ENCODE data around the gene SCGB1A1. TPM values are rescaled to one million over a fixed set of nuclear protein-coding genes. Genes with fewer than 3 reads are reported as not detected.
A peak's percentile ranks its signal among the peaks of the same experiment; 100 is the strongest.
"Not testable (repeated sequence)": the region's sequence is repeated elsewhere in the genome, so short reads cannot be mapped to it uniquely, and the experiment has no call there.

The SCGB1A1 gene
- total and polyA plus RNA-seq, 9 donors: 1.8 to 11.6 TPM; not detected in 7

DNA sequence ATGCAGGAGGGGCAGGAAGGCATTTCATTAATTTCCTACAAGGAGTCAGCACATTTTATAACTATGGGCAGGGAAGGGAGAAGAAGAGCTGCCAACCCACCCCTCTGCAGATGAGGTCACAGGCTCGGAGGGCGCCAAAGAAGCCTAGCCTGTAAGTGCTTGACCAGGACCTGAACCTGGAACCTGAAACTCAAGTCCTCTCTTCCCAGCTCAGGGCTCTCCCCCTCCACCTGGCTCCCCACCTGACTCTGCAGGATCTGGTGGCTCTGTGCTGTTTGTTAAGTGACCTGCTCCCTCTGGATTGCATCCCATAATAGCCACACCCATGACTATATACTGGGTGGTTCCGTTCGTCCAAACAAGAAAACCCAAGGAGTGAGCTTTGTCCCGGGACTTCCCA, 27.3 kb downstream of the SCGB1A1 start:
- Histone ChIP-seq H3K9me3 (no peaks in the 10 kb centered on the region), H3K27me3 (no peaks in the 10 kb centered on the region), H3K4me1 (ENCODE audit: insufficient read depth) (peaks cover 19% of the 10 kb centered on the region), H3K36me3 (no peaks in the 10 kb centered on the region), H3K4me3 (no peak overlapping the region), H3K27ac (peak overlapping the region in 1 of 2 donors; percentile 88)
- DNase-seq: peak; percentile 31 to 58 (median 45)
- WGBS, 3 donors: 78 to 84% (median 80%) methylated on average over 5 of the region's 5 CpGs
- TF ChIP-seq EP300 (IDR thresholded peaks at IDR 0.05) (no peak), POLR2A (IDR thresholded peaks at IDR 0.05) (no peak)
- TF ChIP-seq, protein P1, sequence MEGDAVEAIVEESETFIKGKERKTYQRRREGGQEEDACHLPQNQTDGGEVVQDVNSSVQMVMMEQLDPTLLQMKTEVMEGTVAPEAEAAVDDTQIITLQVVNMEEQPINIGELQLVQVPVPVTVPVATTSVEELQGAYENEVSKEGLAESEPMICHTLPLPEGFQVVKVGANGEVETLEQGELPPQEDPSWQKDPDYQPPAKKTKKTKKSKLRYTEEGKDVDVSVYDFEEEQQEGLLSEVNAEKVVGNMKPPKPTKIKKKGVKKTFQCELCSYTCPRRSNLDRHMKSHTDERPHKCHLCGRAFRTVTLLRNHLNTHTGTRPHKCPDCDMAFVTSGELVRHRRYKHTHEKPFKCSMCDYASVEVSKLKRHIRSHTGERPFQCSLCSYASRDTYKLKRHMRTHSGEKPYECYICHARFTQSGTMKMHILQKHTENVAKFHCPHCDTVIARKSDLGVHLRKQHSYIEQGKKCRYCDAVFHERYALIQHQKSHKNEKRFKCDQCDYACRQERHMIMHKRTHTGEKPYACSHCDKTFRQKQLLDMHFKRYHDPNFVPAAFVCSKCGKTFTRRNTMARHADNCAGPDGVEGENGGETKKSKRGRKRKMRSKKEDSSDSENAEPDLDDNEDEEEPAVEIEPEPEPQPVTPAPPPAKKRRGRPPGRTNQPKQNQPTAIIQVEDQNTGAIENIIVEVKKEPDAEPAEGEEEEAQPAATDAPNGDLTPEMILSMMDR (IDR thresholded peaks at IDR 0.05): no peak
- intact Hi-C loops (cut with DNase I): no loop called here

DNA sequence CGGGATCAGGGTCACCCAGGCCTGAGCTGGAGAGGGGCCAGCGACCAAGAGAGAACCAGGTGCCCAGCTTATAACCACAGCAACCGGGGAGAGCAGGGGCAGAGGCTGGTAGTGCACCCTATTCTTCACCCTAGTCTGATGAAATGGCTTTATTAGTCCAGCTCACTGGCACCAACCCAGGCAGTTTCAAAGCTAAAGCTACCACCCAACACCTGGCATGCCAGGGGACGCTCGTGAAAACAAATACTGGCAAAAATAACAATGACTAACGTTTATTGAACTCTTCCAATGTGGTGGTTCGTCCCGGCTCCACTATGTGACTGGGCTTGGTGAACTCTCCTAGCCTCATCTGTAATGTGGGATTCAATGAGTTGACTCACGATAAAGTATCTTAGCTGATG, 30.6 kb downstream of the SCGB1A1 start:
- Histone ChIP-seq H3K27ac (no peak overlapping the region), H3K9me3 (no peaks in the 10 kb centered on the region), H3K36me3 (no peaks in the 10 kb centered on the region), H3K4me3 (no peak overlapping the region), H3K27me3 (no peaks in the 10 kb centered on the region), H3K4me1 (ENCODE audit: insufficient read depth) (peaks cover 13% of the 10 kb centered on the region)
- TF ChIP-seq, protein P1 (IDR thresholded peaks at IDR 0.05): no peak
- TF ChIP-seq EP300 (IDR thresholded peaks at IDR 0.05) (no peak), POLR2A (IDR thresholded peaks at IDR 0.05) (no peak)
- intact Hi-C loops (cut with DNase I): no loop called here
- no peak for DNase-seq
- WGBS, 3 donors: 81 to 86% (median 85%) methylated on average over 9 of the region's 9 CpGs

DNA sequence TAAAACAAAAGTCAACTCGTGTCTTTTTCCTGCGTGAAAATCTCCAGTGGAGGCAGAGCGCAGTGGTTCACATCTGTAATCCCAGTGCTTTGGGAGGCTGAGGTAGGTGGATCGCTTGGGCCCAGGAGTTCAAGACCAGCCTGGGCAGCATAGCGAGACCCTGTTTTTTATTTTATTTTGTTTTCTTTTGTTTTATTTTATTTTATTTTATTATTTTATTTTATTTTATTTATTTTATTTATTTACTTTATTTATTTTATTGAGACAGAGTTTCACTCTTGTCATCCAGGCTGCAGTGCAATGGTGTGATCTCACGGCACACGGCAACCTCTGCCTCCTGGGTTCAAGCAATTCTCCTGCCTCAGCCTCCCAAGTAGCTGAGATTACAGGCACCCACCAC, 31.1 kb downstream of the SCGB1A1 start:
- H3K9me3 ChIP-seq; H3K4me3 ChIP-seq; H3K36me3 ChIP-seq; H3K27ac ChIP-seq; H3K27me3 ChIP-seq; DNase-seq; H3K4me1 ChIP-seq (ENCODE audit: insufficient read depth); intact Hi-C loops (cut with DNase I): not testable (repeated sequence)
- 86 to 88% (median 87%) methylated on average over 7 of the region's 7 CpGs for WGBS, 3 donors

DNA sequence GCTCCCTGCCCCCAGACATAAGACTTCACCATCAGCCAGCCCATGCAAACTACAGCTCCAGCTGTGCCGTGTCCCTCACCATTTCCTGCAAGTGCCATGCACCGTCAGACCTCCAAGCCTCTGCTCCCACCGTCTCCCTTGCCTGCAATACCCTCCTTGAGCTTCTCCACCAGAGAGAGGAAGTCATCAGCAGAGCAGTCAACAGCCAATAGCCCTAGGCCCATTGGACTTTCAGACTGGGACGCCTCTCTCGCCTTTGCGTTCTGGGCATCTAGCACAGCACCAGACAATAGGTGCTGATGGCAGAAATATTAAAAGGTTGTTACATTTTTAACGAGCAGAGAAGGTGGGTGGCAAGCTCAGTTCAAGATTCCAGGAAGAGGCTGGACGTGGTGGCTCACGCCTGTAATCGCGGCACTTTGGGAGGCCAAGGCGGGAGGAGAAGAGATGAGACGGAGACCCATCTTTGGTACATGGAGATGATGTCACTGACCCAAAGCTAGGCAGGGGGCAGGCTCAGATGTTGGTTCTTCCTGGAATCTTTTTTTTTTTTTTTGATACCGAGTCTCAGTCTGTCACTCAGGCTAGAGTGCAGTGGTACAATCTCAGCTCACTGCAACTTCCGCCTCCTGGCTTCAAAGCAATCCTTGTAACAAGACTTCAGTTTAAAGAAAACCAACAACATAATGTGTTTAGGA, 31.9 kb downstream of the SCGB1A1 start:
- intact Hi-C loops (cut with DNase I): no loop called here
- no peak for TF ChIP-seq EP300 (IDR thresholded peaks at IDR 0.05)
- TF ChIP-seq, protein P1 (IDR thresholded peaks at IDR 0.05): no peak
- WGBS, 3 donors: 90 to 94% (median 94%) methylated on average over 15 of the region's 15 CpGs
- Histone ChIP-seq H3K27ac (no peak overlapping the region), H3K36me3 (no peaks in the 10 kb centered on the region), H3K9me3 (no peaks in the 10 kb centered on the region), H3K4me3 (no peak overlapping the region), H3K27me3 (no peaks in the 10 kb centered on the region), H3K4me1 (ENCODE audit: insufficient read depth) (peaks cover 5% of the 10 kb centered on the region)
- DNase-seq: no peak

DNA sequence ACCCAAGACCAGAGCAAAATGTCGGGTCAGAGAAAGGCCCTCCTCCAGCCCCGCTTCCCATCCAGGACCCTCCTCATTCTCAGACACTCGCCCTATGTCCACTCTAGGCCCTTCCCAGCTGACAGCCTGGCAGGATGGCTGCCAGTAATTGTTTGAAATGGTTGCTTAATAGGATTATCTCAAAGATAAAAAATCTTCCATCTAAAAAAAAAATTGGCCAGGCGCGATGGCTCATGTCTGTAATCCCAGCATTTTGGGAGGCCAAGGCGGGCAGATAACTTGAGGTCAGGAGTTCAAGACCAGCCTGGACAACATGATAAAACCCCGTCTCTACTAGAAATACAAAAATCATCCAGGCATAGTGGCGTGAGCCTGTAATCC, 32.4 kb downstream of the SCGB1A1 start:
- no peaks in the 10 kb centered on the region for H3K36me3 ChIP-seq
- no peaks in the 10 kb centered on the region for H3K27me3 ChIP-seq
- TF ChIP-seq POLR2A (IDR thresholded peaks at IDR 0.05): no peak
- no peak for TF ChIP-seq EP300 (IDR thresholded peaks at IDR 0.05)
- TF ChIP-seq, protein P1 (IDR thresholded peaks at IDR 0.05): no peak
- intact Hi-C loops (cut with DNase I): no loop called here
- peaks cover under 1% of the 10 kb centered on the region for H3K4me1 ChIP-seq (ENCODE audit: insufficient read depth)
- H3K4me3 ChIP-seq: no peak overlapping the region
- DNase-seq: no peak
- H3K27ac ChIP-seq: no peak overlapping the region
- 90 to 94% (median 93%) methylated on average over 8 of the region's 8 CpGs for WGBS, 3 donors
- no peaks in the 10 kb centered on the region for H3K9me3 ChIP-seq

All from ovary (tissue), 9 donors.